Hematopoietic multipotent progenitor cell treated with erythropoietin and hydrocortisone succinate and interleukin-3 and kit ligand, for 15 days (in vitro differentiated cells): ENCODE data around the gene RAPH1.

ENCODE experiments used
- DNase-seq: peaks from one replicate; pipeline ENCODE4 v3.0.0-alpha.2; 2015; ENCODE audit warnings: low spot score

The RAPH1 gene

DNA sequence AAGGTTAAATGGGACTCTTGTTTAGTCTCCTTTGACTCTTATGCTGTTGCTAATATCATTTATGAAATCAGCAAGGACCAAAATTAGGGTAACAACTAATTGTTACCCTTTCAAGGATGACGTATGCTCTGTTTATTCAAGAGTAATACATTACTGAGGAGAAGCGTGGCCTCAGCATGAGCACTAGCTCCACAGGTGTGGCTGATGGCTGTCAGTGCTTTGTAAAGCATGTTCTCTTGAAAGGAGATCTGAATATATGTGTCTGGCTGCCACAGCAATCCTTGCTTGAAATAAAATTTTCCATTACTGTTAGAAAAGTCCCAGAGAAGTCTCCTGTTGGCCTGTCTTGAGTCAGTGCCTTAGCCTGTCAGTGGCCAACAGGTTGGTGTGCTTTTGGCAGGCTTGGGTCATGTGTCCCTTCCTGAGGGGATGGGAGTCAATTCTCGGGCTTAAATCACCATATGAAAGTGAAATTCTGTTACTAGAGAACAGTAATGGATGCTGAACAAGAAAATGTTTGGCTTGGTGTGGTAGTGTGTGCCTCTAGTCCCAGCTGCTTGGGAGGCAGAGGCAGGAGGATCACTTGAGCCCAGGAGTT, 174.2 kb downstream of the RAPH1 start:
- DNase-seq: no peak

DNA sequence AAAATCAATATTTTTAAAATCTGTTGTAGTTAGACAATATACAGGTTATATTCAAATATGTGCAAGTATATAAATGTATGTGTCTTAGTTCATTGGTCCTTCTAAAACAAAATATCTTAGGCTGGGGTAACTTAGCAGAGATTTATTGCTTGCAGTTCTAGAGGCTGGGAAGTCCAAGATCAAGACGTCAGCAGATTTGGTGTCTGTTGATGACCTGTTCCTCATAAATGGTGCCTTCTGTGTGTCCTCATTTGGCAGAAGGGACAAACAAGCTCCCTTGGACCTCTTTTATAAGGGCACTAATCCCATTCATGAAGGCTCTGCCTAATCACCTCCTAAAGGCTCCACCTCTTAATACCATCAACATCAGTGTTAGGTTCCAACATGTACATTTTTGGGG, 175.7 kb downstream of the RAPH1 start:
- DNase-seq: no peak

DNA sequence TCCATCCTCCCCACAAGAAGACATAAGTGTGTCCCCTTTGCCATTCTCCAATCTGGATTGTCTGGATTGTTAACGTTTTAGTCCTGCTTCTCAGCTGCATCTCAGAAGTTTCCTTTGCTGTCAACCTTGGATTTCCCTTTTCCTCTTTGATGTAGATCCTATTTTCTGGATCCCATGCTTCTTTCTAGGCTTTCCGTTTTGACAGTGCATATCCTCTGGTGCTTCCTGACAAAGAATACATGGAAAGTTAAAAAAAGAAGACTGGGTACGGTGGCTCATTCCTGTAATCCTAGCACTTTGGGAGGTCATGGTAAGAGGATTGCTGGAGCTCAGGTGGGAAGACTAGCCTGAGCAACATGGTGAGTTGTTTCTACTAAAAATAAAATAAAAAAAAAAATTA, 180.1 kb downstream of the RAPH1 start:
- DNase-seq: no peak

DNA sequence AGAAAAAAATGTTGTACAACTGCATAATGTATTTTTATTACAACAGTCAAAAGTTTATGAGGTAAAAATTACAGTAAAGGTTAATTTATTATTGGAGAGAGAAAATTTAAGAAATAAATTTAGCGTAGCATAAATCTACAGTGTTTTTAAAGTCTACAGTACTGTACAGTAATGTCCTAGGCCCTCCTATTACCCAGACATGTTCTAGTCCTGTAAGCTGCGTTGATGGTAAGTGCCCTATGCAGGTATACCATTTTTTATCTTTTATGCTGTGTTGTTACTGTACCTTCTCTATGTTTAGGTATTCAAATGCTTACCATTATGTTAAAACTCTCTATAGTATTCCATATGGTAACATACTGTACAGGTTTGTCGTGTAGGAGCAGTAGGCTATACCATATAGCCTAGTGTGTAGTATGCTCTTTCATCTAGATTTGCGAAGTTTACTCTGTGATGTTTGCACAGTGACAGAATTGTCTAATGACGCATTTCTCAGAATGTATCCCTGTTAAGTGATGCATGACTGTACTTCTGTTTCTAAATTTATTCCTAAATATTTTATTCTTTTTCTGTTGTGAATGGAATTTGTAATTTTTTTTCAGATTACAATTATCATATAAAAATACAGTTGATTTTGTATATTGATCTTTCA, 182.4 kb downstream of the RAPH1 start:
- DNase-seq: no peak

DNA sequence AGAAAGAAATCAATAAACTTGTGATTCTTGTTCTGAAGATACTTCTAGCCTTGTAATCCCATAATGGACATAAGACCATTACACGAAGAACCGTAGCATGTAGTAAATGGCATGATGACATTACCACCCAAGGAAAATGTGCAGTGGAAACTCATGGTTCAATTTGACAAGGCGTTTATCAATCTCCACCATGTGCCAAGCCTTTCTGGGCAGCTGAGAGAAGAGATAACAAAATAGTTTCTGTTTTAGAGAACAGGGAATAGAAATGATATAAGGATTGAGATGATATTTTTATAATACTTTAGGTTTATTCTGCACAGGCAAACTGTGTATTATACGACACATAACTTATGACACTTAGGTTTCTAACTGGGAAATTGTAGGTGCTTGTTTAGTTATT, 187.7 kb downstream of the RAPH1 start:
- DNase-seq: peak; percentile 90

DNA sequence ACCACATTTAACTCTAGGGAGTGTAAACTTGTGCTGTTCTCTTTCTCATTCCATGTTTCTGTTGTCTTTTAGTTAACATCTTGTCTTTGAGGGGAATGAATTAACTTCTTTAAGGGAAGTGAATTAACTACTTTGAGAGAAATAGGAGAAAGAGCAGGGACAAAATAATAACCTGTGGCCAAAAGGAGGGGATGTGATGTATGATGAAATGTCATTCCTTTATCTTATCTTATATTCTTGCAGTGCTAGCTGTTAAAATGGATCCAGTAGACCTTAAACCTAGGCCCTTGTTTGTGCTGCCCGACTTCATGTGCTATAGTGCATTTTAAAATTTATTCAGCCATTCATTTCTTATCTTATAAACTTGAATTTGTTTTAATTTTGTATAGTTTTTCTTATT, 188.5 kb downstream of the RAPH1 start:
- DNase-seq: peak; percentile 46

DNA sequence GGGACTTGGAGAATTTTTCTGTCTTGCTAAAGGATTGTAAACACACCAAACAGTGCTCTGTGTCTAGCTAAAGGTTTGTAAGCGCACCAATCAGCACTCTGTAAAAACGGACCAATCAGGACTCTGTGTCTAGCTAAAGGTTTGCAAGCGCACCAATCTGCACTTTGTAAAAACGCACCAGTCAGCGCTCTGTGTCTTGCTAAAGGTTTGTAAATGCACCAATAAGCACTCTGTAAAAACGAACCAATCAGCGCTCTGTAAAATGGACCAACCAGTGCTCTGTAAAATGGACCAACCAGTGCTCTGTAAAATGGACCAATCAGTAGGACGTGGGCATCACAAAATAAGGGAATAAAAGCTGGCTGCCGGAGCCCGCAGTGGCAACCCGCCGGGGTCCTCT, 190.4 kb downstream of the RAPH1 start:
- no peak for DNase-seq
